PC-9 (cell line): ENCODE data around the gene TSACC.

Experiments used
- CTCF ChIP-seq: fragments of 200-600 bp; sonication (generic); conservative IDR thresholded peaks from 2 replicates; pipeline ENCODE4 v1.6.1; 2017; ENCODE audit warnings: mixed run types, antibody characterized with exemption, mild to moderate bottlenecking, moderate library complexity
- EZH2 ChIP-seq: fragments of 200-600 bp; sonication (generic); IDR thresholded peaks from 2 replicates; pipeline ENCODE4 v1.8.0; 2017; ENCODE audit warnings: antibody characterized with exemption, low read depth

- no peak for TF ChIP-seq CTCF
- TF ChIP-seq EZH2, result no peak
These were observed 30.8 kb downstream of the TSACC start, which contains the start of gene RHBG for GRCh38 chr1:156368889-156369684.
